GM19238 (cell line): Measurements from ENCODE around the gene PFKFB3.
"Not testable (repeated sequence)": the region's sequence is repeated elsewhere in the genome, so short reads cannot be mapped to it uniquely, and the experiment has no call there.

Experiments
- DNase-seq: peaks from one replicate; pipeline ENCODE4 v3.0.0; 2011; ENCODE audit warnings: low spot score; ENCODE audit not compliant: insufficient read length

Gene PFKFB3

DNA sequence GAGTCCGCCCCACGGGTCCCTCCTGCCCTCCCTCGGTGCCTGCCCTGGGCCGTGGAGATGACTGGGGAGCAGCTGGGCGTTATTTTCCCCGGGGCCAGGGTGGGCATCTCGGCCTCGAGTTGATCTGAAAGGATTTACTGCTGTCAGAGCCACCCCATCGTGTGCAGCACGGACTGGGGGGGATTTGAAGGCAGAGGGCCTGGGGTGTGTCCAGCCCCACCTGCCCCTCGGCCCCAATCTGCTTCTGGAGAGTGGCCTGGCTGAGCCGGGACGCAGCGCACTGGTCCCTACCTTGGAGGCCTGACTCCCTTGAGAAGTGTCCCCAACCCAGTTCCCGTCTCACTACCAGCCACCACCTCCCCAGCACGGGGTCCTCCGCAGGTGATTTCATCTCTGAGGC, 24.2 kb upstream of the PFKFB3 start:
- no peak for DNase-seq

DNA sequence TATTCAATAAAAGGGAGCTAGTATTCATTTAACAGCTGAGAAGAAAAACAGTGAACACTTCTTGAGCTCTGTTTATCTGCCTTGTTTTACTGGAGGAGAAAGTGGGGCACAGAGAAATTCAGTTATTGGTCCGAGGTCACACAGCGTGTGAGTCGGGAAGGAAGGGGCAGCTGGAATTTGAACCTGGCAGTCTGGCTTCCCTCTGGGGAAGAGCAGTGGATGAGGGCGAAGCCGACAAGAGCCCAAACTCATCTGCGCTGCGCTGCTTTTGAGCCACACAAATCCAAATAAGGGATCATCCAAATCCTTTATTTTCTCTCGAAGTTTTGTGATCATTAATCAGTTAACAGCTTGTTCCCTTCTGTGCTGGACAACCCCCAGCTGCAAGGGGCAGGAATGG, 23.7 kb upstream of the PFKFB3 start:
- no peak for DNase-seq

- DNase-seq: no peak
These were observed 22.1 kb upstream of the PFKFB3 start for GRCh38 chr10:6180480-6181110.

DNA sequence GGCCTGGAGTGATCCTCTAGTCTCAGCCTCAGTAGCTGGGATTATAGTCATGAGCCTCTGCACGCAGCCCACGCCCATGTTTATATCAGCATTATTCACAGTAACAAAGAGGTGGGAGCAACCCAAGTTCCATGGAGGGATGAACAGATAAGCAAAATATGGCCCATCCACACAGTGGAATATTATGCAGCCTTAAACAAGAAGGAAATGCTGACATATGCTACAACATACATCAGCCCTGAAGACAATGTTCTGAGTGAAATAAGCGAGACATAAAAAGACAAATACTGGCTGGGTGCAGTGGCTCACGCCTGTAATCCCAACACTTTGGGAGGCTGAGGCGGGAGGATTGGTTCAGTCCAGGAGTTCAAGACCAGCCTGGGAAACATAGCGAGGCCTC, 21.5 kb upstream of the PFKFB3 start:
- no peak for DNase-seq

- DNase-seq: no peak
These were observed 20.2 kb upstream of the PFKFB3 start for GRCh38 chr10:6182454-6183098.

- no peak for DNase-seq
These were observed 17.6 kb upstream of the PFKFB3 start for GRCh38 chr10:6185039-6185716.

DNA sequence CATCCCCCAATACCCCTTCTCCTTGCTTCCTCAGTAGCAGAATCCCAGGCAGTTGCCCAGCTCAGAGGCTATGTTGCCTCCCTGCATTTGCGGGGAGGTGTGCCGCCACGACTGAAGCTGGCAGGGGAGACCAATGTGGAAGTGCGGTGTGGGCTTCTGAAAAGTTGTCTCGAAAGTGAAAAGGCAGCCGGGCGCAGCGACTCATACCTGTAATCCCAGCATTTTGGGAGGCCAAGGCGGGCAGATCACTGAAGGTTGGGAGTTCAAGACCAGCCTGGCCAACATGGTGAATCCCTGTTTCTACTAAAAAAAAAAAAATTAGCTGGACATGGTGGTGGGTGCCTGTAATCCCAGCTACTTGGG, 15.9 kb upstream of the PFKFB3 start:
- no peak for DNase-seq

- no peak for DNase-seq
These were observed 15.5 kb upstream of the PFKFB3 start for GRCh38 chr10:6187278-6187677.

DNA sequence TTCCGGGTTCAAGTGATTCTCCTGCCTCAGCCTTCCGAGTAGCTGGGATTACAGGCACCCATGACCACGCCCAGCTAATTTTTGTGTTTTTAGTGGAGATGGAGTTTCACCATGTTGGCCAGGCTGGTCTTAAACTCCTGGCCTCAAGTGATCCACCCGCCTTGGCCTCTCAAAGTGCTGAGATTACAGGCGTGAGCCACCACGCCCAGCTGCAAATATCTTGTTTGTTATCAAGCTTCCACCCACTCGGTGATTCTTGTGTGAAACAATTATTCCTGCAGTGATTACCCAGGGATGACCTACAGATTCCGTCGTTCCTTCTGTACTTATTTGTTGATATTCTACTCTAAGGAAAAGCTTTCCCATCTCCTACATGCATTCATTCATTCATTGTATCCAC, 12.7 kb upstream of the PFKFB3 start:
- DNase-seq: not testable (repeated sequence)

GRCh38 chr10:6191147-6191546, 11.6 kb upstream of the PFKFB3 start:
- no peak for DNase-seq

DNA sequence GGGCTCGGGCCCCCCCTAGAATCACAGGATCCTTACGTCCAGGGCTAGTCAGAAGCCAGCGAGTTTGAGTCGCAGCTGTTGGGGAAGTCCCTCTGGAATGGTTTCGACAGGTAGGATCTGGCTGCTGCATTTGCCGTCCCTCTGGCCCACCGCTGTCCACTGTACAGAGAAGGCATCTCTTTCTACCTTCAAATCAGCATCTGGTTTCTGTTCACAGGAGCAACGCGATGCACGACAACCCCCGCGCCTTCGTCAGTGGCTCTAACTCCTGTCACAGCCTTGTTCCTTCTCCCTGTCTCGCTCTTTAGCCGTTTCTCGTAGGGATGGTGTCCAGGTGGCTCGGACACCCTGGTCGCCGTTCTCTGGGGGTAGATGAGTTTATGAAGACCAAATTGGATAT, 11.2 kb upstream of the PFKFB3 start:
- no peak for DNase-seq

DNA sequence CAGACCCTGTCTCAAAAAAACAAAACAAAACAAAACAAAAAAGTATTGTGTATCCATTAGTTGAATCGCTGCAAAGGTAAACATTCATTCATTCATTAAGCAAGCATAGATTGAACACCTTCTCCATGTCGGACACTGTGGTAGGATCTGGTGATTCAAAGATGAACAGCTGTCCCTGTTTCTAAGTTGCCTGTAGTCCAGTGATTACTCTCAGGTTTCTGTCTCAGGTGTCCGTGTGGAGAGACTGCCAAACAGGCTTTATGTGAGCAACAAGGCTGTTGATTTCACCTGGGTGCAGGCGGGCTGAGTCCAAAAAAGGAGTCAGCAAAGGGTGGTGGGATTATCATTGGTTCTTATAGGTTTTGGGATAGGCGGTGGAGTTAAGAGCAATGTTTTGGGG, 9.4 kb upstream of the PFKFB3 start:
- DNase-seq: not testable (repeated sequence)

- DNase-seq: no peak
These were observed 8.4 kb upstream of the PFKFB3 start for GRCh38 chr10:6194311-6194710.

DNA sequence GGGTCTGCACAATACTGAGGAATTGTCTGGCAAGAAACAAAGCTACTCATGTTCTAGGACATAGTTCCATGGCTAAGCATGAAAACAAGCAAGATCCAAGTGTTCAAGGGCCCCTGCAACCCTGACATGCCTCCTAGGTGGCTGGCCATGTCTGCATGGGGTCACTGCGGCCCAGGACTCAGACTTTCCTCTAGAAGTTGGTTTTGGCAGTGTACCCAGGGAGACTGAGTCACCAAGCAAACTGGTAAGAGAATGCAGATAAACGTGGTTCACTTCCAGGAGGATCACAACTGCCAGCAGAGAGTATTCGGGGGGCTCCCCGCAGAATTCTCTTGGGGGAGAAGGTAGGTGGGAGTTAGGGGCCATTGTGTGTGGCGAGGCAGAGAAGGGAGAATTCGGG, 7.4 kb upstream of the PFKFB3 start:
- no peak for DNase-seq

- no peak for DNase-seq
These were observed 6.9 kb upstream of the PFKFB3 start for GRCh38 chr10:6195846-6196245.

DNA sequence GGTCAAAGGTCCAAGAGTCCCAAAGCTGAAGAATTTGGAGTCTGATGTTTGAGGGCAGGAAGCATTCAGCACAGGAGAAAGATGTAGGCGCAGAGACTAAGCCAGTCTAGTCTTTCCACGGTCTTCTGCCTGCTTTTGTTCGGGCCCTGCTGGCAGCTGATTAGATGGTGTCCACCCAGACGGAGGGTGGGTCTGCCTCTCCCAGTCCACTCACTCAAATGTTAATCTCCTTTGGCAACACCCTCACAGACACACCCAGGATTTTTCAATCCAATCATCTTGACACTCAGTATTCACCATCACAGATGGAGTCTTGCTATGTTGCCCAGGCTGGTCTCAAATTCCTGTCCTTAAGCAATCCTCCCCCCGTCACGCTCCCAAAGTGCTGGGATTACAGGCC, 6.2 kb upstream of the PFKFB3 start:
- not testable (repeated sequence) for DNase-seq

- no peak for DNase-seq
These were observed 5.4 kb upstream of the PFKFB3 start for GRCh38 chr10:6197321-6197720.

DNA sequence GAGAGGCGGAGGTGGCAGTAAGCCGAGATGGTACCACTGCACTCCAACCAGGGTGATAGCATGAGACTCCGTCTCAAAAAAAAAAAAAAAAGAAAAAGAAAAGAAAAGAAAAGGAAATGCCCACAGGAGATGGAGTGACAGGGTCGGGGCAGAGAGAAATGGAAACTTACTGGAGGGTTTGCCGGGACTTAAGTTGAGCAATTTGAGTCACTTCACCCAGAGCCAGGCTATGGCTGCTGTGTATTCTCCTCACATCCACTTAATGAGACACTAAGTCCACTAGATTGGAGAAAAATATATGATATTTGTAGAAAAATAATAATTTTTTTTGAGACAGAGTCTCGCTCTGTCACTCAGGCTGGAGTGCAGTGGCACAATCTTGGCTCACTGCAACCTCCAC, 4.6 kb upstream of the PFKFB3 start:
- DNase-seq: no peak

DNA sequence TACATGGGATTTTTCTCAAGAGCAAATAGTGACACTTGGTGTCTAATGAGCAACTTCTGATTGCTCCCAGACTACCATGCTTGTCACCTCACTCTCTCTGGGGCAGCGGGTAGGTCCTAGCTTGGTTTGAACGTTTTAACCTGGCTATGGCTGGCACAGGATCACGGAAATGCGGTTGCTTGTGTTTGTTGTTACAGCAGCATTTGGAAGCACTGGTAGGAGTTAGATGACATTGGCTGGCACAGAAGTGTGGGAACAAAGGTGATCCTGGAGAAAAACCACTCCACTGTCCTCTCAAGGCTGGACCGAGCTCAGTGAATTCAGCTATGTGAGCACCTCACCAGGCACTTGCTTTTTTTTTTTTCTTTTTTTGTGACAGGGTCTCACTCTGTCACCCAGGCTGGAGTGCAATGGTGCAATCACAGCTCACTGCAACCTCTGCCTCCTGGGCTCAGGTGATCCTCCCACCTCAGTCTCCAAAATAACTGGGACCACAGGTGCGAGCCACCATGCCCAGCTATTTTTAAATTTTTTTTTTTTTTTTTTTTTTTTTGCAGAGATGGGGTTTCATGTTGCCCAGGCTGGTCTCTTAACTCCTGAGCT, 3.5 kb upstream of the PFKFB3 start:
- no peak for DNase-seq

GRCh38 chr10:6200440-6200733, 2.3 kb upstream of the PFKFB3 start:
- DNase-seq: no peak

- DNase-seq: no peak
These were observed 1.8 kb upstream of the PFKFB3 start for GRCh38 chr10:6200734-6201515.

GRCh38 chr10:6201516-6201975, 1.2 kb upstream of the PFKFB3 start:
- DNase-seq: peak; percentile 65
